Left lobe of liver (tissue), 2 donors: ENCODE measurements around the gene PPP1R36. TPM values are rescaled to one million over a fixed set of nuclear protein-coding genes. Genes with fewer than 3 reads are reported as not detected.
"Not testable (repeated sequence)": the region's sequence is repeated elsewhere in the genome, so short reads cannot be mapped to it uniquely, and the experiment has no call there.

Source experiments
- ATAC-seq: fragments of 200-7000 bp; cut with Tn5 transposase; one replicate; pipeline ENCODE4 v1.9.1; 2020; ENCODE audit warnings: mild to moderate bottlenecking, moderate library complexity
- DNase-seq: peaks from one replicate; pipeline ENCODE4 v3.0.0-alpha.2; 2020; ENCODE audit warnings: low spot score
- total RNA-seq: library from RNA; stranded (reverse); gene quantifications from one replicate; pipeline ENCODE4 v1.2.1, GENCODE V29; 2021
- donor health status: DM: no; HTN: no; CAD: no; lungs with moderate emphysema.
- donor health status: DM: no; HTN: yes; CAD: no.

The PPP1R36 gene
- total RNA-seq, 1 donor from 2014 or later: 0.18 TPM

- ATAC-seq (no peak), DNase-seq (no peak)
These were observed 12.7 kb downstream of the PPP1R36 start for GRCh38 chr14:64562436-64562835.

GRCh38 chr14:64563696-64564095 lies 13.9 kb downstream of the PPP1R36 start:
- no peak for ATAC-seq
- no peak for DNase-seq

- DNase-seq (no peak), ATAC-seq (no peak)
These were observed 16.9 kb downstream of the PPP1R36 start for GRCh38 chr14:64566651-64567122.

- DNase-seq: no peak
- ATAC-seq: peak; percentile 29
These were observed 19.4 kb downstream of the PPP1R36 start for GRCh38 chr14:64569138-64569631.

- DNase-seq, ATAC-seq: not testable (repeated sequence)
These were observed 19.9 kb downstream of the PPP1R36 start for GRCh38 chr14:64569646-64570045.

GRCh38 chr14:64572386-64573104 lies 22.8 kb downstream of the PPP1R36 start:
- ATAC-seq: no peak
- no peak for DNase-seq

GRCh38 chr14:64573109-64573508 lies 23.3 kb downstream of the PPP1R36 start:
- ATAC-seq (no peak), DNase-seq (no peak)

GRCh38 chr14:64574371-64575107 lies 24.8 kb downstream of the PPP1R36 start:
- DNase-seq (no peak), ATAC-seq (no peak)

- DNase-seq: no peak
- no peak for ATAC-seq
These were observed 27.4 kb downstream of the PPP1R36 start for GRCh38 chr14:64577211-64577610.

GRCh38 chr14:64580467-64580866 lies 30.7 kb downstream of the PPP1R36 start:
- DNase-seq (no peak), ATAC-seq (no peak)

- ATAC-seq (no peak), DNase-seq (no peak)
These were observed 31.6 kb downstream of the PPP1R36 start for GRCh38 chr14:64581363-64581762.

- DNase-seq (no peak), ATAC-seq (no peak)
These were observed 32.1 kb downstream of the PPP1R36 start for GRCh38 chr14:64581817-64582216.

GRCh38 chr14:64584190-64584589 lies 34.4 kb downstream of the PPP1R36 start:
- DNase-seq (no peak), ATAC-seq (no peak)

- ATAC-seq (no peak), DNase-seq (no peak)
These were observed 42.0 kb downstream of the PPP1R36 start for GRCh38 chr14:64591809-64592208.

GRCh38 chr14:64594438-64594837 lies 44.7 kb downstream of the PPP1R36 start:
- DNase-seq (no peak), ATAC-seq (peak; percentile 32)

GRCh38 chr14:64598404-64598803 lies 48.6 kb downstream of the PPP1R36 start:
- no peak for DNase-seq
- ATAC-seq: no peak

GRCh38 chr14:64601571-64601970 lies 51.8 kb downstream of the PPP1R36 start:
- DNase-seq: no peak
- ATAC-seq: no peak

- no peak for ATAC-seq
- no peak for DNase-seq
These were observed 53.1 kb downstream of the PPP1R36 start for GRCh38 chr14:64602826-64603225.

- DNase-seq (no peak), ATAC-seq (no peak)
These were observed 54.2 kb downstream of the PPP1R36 start for GRCh38 chr14:64604001-64604400.

GRCh38 chr14:64604881-64605280 lies 55.1 kb downstream of the PPP1R36 start:
- DNase-seq (no peak), ATAC-seq (no peak)

GRCh38 chr14:64605926-64606685 lies 56.3 kb downstream of the PPP1R36 start:
- DNase-seq (no peak), ATAC-seq (no peak)
